Epidermal melanocyte (primary cell): ENCODE data around the gene SLC38A10.

Source experiments
- DNase-seq: peaks from one replicate; pipeline ENCODE4 v3.0.0; 2011; ENCODE audit warnings: low spot score; ENCODE audit not compliant: insufficient read length

SLC38A10 gene

DNA sequence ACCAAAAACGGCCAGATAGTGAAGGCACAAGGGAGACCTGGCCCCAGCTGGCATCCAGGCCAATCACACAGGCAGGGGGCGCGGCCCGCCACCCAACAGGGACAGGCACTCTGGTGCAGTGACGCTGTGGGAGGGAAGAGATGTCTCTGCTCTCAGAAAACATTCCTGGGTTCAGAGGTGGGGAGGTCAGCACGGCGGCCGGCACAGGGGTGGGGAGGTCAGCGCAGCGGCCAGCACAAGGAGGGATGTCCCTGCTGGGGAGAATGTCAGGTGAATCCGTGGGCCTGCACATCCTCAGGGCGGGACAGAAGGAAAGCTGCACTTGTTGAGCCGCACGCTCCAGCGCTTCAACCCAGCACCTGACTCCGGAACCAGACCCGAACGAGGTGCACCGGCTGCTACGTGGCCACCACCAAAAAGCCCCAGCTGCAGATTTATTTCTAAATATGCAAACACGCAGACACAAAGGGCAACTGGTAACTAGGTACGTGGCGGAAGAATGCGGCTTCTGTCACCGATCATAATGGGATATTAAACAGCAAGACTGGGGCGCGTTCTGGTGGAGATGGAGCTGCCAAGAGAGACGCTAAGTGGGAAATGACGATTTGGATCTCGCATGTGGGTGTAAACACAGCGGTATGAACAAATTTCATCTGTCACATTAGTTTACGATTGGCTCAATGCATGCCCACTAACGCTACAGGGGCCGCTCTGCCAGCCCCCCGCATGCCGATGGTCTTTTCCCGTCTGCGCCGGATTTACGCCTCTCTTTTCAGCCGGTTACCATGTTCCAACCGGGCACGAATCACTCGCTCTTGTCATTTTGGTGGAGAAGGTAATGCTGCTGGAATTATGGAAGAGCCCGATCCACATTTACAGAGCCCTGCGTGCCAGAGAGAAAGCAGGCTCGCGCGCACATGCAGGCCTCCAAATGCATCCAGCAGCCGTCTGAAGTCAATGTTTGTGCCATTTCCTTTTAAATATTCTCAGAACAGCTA is 15.5 kb downstream of the SLC38A10 start:
- no peak for DNase-seq

GRCh38 chr17:81278831-81279230 is 16.3 kb downstream of the SLC38A10 start:
- DNase-seq, result no peak

- no peak for DNase-seq
These were observed 17.0 kb downstream of the SLC38A10 start for GRCh38 chr17:81277946-81278693.

DNA sequence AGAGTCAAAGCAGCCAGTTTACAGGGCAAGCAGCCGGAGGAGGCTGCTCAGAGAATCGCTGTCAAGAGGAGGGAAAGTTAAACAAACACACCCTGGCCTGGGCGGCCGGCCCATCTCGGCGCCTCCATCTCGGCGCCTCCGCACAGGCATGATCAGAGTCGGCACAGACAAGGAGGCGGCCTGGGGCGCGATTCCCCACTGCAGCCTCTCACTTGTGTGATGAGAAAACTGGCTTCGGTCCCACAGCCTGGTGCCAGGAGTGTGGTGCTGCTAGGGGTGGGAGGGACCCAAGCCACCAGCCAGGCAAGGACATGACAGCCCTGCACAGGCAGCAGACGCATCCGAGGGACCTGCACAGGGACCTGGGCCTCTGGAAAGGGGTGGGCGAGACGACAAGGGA is 17.7 kb downstream of the SLC38A10 start:
- DNase-seq, result no peak

- DNase-seq, result no peak
These were observed 18.3 kb downstream of the SLC38A10 start for GRCh38 chr17:81276781-81277180.

GRCh38 chr17:81274471-81274855 is 20.6 kb downstream of the SLC38A10 start:
- no peak for DNase-seq

DNA sequence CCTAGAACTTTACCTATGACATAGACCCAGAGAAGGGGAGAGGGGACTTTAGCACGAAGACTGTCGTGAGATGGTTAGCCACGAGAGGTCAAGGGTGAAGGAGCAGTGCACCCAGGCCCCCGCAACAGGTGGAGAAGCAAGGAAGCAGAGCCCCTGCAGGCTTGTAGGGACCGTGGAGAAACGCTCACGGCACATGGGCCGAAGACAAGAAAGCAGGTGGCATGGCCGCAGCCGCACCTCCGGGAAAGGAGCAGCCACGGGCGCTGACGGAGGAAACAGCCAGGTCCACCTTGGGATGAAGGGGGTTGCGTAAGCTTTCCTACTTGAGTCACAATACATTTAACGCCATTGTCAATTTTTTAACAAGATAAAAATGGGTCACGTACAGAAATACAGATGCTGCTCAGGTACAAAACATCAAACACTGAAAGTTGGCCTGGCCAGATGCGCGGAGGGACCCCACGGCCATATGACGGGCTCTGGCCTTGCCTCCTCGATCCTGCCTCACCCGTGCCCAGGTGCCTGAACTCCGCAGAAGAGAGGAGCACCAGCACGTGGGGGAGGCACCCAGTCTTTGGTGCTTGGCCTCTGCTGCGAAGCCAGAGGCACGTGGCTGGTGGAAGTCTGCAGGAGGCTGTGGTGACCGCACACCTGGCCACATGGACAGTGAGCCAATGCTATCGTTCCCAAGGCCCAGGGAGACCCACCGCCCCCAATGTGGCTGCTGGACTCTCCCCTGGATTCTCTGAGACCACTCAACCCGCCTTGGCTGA is 21.2 kb downstream of the SLC38A10 start:
- no peak for DNase-seq

- DNase-seq, result no peak
These were observed 22.5 kb downstream of the SLC38A10 start for GRCh38 chr17:81272616-81273015.

GRCh38 chr17:81271226-81271625 is 23.9 kb downstream of the SLC38A10 start:
- no peak for DNase-seq

GRCh38 chr17:81270279-81270678 is 24.8 kb downstream of the SLC38A10 start:
- no peak for DNase-seq

DNA sequence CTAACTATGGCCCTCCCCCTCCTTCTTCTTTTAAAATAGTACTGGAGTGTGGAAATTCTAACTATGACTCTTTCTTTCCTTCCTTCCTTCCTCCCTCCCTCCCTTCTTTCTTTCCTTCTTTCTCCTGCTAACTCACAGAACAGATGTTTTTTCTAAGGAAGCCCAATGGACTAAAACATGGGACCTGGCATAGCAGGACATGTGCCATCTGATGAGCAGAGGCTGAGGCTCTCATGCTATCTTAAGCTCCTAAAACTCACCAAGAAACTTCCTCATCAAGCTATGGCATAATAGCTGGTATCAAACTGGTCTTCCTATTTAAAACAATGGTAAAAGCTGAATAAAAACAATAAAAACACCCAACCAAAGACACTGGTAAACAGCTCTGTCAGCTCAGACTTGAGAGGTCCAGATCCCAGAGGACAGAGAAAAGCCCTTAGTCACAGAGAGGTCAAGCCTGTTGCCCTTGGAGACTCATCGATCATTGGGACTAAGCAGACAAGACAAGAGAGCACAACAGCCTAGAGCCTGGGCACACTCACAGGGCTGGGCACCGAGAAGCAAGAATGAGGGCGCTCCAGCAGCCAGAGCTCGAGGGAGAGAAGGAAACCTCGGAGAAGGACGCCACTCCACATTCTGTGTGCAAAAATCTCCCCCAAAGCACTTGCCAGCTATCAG is 27.6 kb downstream of the SLC38A10 start:
- no peak for DNase-seq

DNA sequence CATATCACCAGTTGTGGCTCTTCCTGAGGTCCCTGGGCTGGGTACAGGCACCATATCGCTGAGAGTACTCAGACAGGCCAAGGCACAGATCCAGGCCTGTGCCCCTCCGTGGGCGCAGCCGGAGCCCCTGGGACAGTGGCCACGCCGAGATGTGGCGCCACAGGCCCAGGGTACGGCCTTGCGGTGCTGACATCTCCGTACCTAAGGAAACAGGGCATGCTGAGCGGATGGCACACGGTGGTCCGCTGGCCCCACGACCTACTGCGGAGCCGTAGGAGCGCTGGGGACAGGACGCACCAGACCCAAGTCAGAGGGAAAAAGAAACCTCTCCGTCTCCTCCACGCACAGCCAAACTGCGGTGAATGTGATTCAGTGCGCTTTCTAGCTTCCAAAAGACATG is 29.5 kb downstream of the SLC38A10 start:
- no peak for DNase-seq

DNA sequence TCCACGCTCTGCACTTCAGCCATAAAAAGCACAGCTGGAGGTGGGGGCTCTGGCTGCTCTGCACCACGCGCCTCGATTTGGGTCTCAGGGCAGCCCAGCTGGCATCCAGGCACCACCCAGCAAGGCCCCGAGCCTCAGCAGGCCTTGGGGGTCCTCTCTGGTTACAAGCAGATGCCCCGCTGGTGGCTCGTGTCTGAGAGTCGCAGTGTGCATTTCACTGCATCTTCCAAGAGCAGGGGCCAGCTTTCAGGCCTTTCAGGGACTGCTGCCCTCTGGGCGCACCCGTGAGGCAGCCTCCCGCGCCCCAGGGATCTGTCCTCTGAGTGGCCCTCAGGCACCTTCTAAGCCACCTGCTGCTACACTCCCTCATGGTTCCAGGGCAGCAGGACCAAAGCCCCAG is 30.5 kb downstream of the SLC38A10 start:
- no peak for DNase-seq

- no peak for DNase-seq
These were observed 31.5 kb downstream of the SLC38A10 start for GRCh38 chr17:81263371-81264181.

DNA sequence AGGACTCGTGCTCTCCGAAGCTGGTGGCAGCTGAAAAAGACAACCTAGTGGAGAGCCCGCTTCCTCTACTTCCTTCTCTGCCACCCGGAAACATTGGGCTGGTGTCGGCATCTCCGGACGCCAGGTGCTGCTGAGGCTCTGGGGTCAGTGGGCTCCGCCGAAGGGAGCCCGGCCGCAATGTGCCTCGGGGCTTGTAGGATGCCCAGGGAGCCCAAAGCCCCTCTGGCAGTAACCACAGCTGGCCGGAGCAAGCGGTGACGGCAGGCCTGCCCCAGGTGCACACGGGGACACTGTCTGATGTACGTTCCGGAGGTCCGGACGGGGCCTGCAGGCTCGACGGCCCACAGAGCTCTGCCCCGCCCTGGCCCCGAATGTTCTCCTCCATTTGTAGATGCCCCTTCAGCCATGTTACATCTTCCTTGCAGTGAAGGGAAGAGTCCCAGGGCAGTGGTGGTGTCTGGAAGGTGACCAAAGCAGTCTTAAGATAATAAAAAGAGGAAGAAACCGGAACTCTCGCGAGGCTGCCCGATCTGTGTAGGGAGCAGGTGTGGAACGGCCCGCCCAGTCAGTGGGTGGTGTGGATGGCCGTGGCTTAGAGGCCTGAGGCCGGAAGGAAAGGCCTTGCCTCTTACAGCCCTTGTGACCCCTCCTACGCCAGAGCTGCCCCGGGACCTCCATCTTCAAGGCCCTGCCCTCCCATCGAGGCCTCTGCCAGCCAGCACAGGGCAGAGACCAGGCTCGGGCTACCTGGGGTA is 33.3 kb downstream of the SLC38A10 start:
- DNase-seq, result no peak

- DNase-seq, result no peak
These were observed 34.0 kb downstream of the SLC38A10 start for GRCh38 chr17:81261096-81261495.

GRCh38 chr17:81260641-81261040 is 34.5 kb downstream of the SLC38A10 start:
- no peak for DNase-seq

DNA sequence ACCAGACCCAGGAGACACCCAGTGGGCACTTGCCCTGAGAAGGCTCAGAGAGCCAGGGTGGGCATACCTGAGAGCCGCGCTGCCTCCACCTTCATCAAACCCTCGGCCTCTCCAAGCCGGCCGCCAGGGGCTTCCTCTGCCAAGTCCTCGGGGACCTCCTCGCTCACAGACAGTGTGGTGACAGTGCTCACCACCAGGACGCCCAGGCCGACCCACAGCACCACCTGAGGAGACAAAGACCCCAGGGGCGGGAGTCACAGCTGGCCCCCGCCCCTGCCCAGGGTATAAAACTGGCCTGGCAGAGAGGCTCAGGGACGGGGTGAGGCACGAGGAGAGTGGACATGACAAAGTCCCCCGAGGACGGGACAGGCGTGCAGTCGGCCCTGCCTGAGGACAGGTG is 34.9 kb downstream of the SLC38A10 start:
- no peak for DNase-seq

DNA sequence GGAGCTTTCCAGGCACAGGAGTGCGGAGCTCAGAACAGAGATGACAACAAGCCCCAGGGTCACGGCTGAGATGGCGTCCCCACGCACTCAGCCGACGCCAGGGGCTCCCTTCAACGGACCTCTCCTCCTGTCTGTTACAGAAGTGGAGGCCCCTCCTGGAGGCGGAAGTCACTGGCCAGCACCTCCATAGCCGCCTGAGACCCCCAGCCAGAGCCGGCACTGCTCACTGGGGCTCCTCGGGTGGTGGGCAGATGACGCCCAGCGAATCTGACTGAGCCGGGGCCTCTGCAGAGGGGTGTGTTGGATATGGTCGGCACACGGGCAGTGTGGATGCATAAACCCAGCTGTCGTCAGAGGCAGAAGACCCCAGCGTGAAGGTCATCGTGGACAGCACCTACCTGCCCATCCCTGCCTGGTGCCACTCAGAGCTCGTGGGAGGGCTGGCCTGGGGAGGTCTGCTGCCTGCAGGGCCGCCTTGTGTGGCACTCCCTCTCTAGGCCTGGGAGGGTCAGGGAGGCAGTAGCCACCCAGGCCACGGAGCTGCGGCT is 36.0 kb downstream of the SLC38A10 start:
- DNase-seq, result no peak
